Measurements from ENCODE around the gene DMD. TPM values are rescaled to one million over a fixed set of nuclear protein-coding genes. Genes with fewer than 3 reads are reported as not detected.

DMD gene
- total RNA-seq, 4 donors from 2014 or later: 2.2 to 26.7 (median 7.8) TPM

DNA sequence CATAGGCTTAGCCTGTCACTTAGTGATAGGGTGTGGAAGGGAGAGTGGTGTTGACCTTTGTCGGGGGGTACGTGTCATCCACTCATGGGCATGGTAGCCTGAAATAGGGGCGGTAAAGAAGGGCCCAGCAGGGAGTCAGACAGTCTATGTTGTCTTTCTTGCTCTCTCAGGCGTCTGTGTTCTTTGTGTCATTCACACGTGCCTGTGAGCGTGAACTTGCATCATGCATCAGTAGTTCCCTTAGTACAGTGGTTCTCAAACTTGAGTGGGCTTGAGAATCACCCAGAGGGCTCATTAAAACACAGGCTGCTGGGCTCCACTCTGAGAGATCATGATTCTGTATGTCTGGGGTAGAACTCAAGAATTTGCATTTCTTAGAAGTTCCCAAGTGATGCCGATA, 1688.6 kb downstream of the DMD start:
- no peaks in the 10 kb centered on the region for H3K4me1 ChIP-seq
- no peak for DNase-seq
- no peak overlapping the region for H3K4me3 ChIP-seq
- 73 to 85% methylated on average over 6 to 7 of the region's 7 CpGs for WGBS, 2 donors
- TF ChIP-seq POLR2A (IDR thresholded peaks at IDR 0.05): no peak
- TF ChIP-seq, protein P1, sequence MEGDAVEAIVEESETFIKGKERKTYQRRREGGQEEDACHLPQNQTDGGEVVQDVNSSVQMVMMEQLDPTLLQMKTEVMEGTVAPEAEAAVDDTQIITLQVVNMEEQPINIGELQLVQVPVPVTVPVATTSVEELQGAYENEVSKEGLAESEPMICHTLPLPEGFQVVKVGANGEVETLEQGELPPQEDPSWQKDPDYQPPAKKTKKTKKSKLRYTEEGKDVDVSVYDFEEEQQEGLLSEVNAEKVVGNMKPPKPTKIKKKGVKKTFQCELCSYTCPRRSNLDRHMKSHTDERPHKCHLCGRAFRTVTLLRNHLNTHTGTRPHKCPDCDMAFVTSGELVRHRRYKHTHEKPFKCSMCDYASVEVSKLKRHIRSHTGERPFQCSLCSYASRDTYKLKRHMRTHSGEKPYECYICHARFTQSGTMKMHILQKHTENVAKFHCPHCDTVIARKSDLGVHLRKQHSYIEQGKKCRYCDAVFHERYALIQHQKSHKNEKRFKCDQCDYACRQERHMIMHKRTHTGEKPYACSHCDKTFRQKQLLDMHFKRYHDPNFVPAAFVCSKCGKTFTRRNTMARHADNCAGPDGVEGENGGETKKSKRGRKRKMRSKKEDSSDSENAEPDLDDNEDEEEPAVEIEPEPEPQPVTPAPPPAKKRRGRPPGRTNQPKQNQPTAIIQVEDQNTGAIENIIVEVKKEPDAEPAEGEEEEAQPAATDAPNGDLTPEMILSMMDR (IDR thresholded peaks at IDR 0.05): no peak
- no peak overlapping the region for H3K27ac ChIP-seq
- intact Hi-C loops (cut with DNase I): no loop called here
- no peaks in the 10 kb centered on the region for H3K27me3 ChIP-seq
- no peaks in the 10 kb centered on the region for H3K36me3 ChIP-seq
- H3K9me3 ChIP-seq: no peaks in the 10 kb centered on the region

DNA sequence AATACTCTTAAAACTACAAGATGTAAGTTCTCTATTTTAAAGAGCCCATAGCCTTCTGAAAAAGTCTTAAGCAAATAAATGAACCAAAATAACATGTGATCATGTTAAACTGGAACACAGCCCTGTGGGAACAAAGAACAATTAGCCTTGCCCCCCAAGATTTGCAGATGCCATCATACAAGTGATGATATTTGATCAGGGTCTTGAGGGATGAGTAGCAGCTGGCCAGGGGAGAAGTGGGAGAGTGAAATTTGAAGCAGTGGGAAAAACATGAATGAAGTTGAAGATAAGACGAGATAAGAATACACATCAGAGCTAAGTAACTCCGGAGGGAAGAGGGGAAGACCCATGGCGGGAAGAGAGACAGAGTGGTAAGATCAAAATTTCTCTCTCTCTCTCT, 1689.4 kb downstream of the DMD start:
- TF ChIP-seq POLR2A (IDR thresholded peaks at IDR 0.05): no peak
- TF ChIP-seq, protein P1 (IDR thresholded peaks at IDR 0.05): no peak
- Histone ChIP-seq H3K27me3 (no peaks in the 10 kb centered on the region), H3K27ac (no peak overlapping the region), H3K9me3 (no peaks in the 10 kb centered on the region), H3K4me1 (no peaks in the 10 kb centered on the region), H3K36me3 (no peaks in the 10 kb centered on the region), H3K4me3 (no peak overlapping the region)
- no peak for DNase-seq
- WGBS, 2 donors: 62 to 64% methylated on average over 3 of the region's 3 CpGs
- intact Hi-C loops (cut with DNase I): no loop called here

DNA sequence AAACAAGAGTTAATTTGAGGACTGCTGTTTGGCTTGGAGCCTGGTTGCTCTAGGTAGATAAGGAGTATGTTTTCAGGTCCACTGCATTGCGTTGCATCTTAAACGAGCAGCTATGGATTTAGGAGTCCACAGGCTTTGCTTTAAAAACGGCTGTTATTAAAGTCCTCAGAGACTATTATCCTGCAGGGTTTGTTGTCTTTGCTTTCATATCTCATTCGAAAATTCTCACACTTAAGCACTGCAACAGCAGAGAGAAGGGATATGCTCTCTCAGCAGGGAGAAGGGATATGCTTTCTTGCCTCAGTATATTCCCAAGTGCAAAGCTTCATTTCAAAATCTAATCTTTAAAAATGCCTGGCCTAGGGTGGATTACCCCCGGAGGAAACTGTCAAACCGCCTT, 1694.8 kb downstream of the DMD start:
- H3K36me3 ChIP-seq: no peaks in the 10 kb centered on the region
- H3K9me3 ChIP-seq: no peaks in the 10 kb centered on the region
- no peaks in the 10 kb centered on the region for H3K4me1 ChIP-seq
- intact Hi-C loops (cut with DNase I): no loop called here
- H3K27me3 ChIP-seq: no peaks in the 10 kb centered on the region
- no peak for DNase-seq
- 73 to 92% methylated on average over 4 to 6 of the region's 6 CpGs for WGBS, 2 donors
- TF ChIP-seq, protein P1 (IDR thresholded peaks at IDR 0.05): no peak
- TF ChIP-seq POLR2A (IDR thresholded peaks at IDR 0.05): no peak
- H3K4me3 ChIP-seq: no peak overlapping the region
- H3K27ac ChIP-seq: no peak overlapping the region

DNA sequence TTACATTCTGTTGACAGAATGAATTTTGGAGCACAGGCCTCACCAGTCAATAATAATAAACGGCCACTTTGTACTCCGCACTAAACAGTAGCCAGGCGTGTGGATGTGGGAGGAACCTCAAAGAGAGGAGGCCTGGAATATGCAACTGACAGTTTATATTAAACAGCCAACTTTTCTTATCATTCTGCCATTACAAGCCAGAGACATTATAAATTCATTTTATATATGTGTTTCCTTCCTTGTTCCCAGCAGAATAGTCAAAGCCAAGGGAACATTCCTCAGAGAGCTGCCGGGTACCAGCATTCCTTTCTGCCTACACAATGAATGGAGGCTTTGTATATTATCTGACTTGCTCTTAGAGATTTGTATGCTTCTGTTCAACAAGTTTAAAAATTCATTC, 1703.0 kb downstream of the DMD start:
- Histone ChIP-seq H3K27me3 (no peaks in the 10 kb centered on the region), H3K36me3 (no peaks in the 10 kb centered on the region), H3K9me3 (no peaks in the 10 kb centered on the region), H3K4me1 (no peaks in the 10 kb centered on the region), H3K4me3 (no peak overlapping the region), H3K27ac (no peak overlapping the region)
- 41 to 59% methylated on average over 4 of the region's 4 CpGs for WGBS, 2 donors
- intact Hi-C loops (cut with DNase I): no loop called here
- no peak for DNase-seq
- no peak for TF ChIP-seq POLR2A (IDR thresholded peaks at IDR 0.05)
- TF ChIP-seq, protein P1 (IDR thresholded peaks at IDR 0.05): no peak

DNA sequence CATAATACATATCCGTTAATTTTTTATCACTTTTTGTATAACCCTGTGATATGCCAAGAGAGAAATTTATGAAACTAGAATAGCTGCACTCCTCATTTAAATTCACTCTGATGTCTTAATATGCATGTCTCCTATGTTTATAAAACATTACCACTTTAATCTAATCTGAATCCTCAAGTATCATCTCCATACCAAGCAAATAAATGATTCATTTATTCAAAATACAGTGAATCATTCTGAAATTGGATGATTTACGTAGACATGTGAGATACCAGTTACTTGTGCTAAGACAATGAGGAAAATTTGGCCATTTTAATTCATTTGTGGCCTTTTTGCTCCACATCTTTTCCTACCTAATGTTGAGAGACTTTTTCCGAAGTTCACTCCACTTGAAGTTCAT, 1704.4 kb downstream of the DMD start:
- Histone ChIP-seq H3K9me3 (no peaks in the 10 kb centered on the region), H3K27me3 (no peaks in the 10 kb centered on the region), H3K4me3 (no peak overlapping the region), H3K27ac (no peak overlapping the region), H3K4me1 (no peaks in the 10 kb centered on the region), H3K36me3 (no peaks in the 10 kb centered on the region)
- 71% methylated on average over 3 of the region's 3 CpGs for WGBS, 2 donors
- intact Hi-C loops (cut with DNase I): no loop called here
- DNase-seq: no peak
- TF ChIP-seq, protein P1 (IDR thresholded peaks at IDR 0.05): no peak
- no peak for TF ChIP-seq POLR2A (IDR thresholded peaks at IDR 0.05)
